ENCODE data around the gene BIRC2.
A peak's percentile ranks its signal among the peaks of the same experiment; 100 is the strongest.

The BIRC2 gene

GRCh38 chr11:102375720-102376399 lies 28.8 kb downstream of the BIRC2 start:
- no peak for DNase-seq (ENCODE audit: low spot score)

GRCh38 chr11:102377891-102378290 lies 30.9 kb downstream of the BIRC2 start:
- no peak for DNase-seq (ENCODE audit: low spot score)

- DNase-seq (ENCODE audit: low spot score): no peak
These were observed 31.8 kb downstream of the BIRC2 start for GRCh38 chr11:102378818-102379217.

GRCh38 chr11:102382384-102382783 lies 35.4 kb downstream of the BIRC2 start:
- DNase-seq (ENCODE audit: low spot score): no peak

GRCh38 chr11:102383839-102384238 lies 36.8 kb downstream of the BIRC2 start:
- DNase-seq (ENCODE audit: low spot score): no peak

- DNase-seq (ENCODE audit: low spot score): no peak
These were observed 37.5 kb downstream of the BIRC2 start for GRCh38 chr11:102384419-102385079.

- DNase-seq (ENCODE audit: low spot score): no peak
These were observed 38.3 kb downstream of the BIRC2 start for GRCh38 chr11:102385085-102386007.

GRCh38 chr11:102386136-102386734 lies 39.2 kb downstream of the BIRC2 start:
- DNase-seq (ENCODE audit: low spot score): no peak

- no peak for DNase-seq (ENCODE audit: low spot score)
These were observed 40.2 kb downstream of the BIRC2 start for GRCh38 chr11:102387043-102387781.

- DNase-seq (ENCODE audit: low spot score): no peak
These were observed 42.2 kb downstream of the BIRC2 start for GRCh38 chr11:102389253-102389652.

GRCh38 chr11:102390667-102391465 lies 43.9 kb downstream of the BIRC2 start:
- DNase-seq (ENCODE audit: low spot score): peak; percentile 19

GRCh38 chr11:102391549-102392237 lies 44.7 kb downstream of the BIRC2 start:
- no peak for DNase-seq (ENCODE audit: low spot score)

- DNase-seq (ENCODE audit: low spot score): no peak
These were observed 46.3 kb downstream of the BIRC2 start for GRCh38 chr11:102393272-102393730.

GRCh38 chr11:102395720-102396393 lies 48.8 kb downstream of the BIRC2 start:
- no peak for DNase-seq (ENCODE audit: low spot score)

GRCh38 chr11:102396708-102397563 lies 49.9 kb downstream of the BIRC2 start:
- no peak for DNase-seq (ENCODE audit: low spot score)

- no peak for DNase-seq (ENCODE audit: low spot score)
These were observed 51.3 kb downstream of the BIRC2 start for GRCh38 chr11:102398297-102398696.

GRCh38 chr11:102399189-102399588 lies 52.2 kb downstream of the BIRC2 start:
- DNase-seq (ENCODE audit: low spot score): no peak

- DNase-seq (ENCODE audit: low spot score): no peak
These were observed 53.6 kb downstream of the BIRC2 start for GRCh38 chr11:102400603-102401002.

Measured in HuH-7.5 (cell line).